DND-41 (cell line): ENCODE measurements around the gene ITGB2.

Experiments
- ATAC-seq: fragments of 200-7000 bp; cut with Tn5 transposase; 3 replicates; pipeline ENCODE4 v1.9.1; 2021; ENCODE audit warnings: low read depth; ENCODE audit not compliant: insufficient read depth
- DNase-seq: peaks from one replicate; pipeline ENCODE4 v3.0.0-alpha.2; 2020
- H2AFZ ChIP-seq: 2 replicates; pipeline ENCODE4 v1.6.0; 2012; ENCODE audit warnings: low read depth, low read length
- H3K27ac ChIP-seq: 2 replicates; pipeline ENCODE4 v1.5.1; 2012; ENCODE audit warnings: low read length, inconsistent platforms
- H3K27me3 ChIP-seq: fragments of 200-600 bp; sonication (generic); 2 replicates; pipeline ENCODE4 v1.6.0; 2012; ENCODE audit warnings: low read length, mild to moderate bottlenecking, inconsistent platforms; ENCODE audit not compliant: insufficient read depth, poor library complexity
- H3K36me3 ChIP-seq: 2 replicates; pipeline ENCODE4 v1.5.1; 2012; ENCODE audit warnings: low read length, inconsistent platforms; ENCODE audit not compliant: insufficient read depth
- H3K4me1 ChIP-seq: 2 replicates; pipeline ENCODE4 v1.5.1; 2012; ENCODE audit warnings: mild to moderate bottlenecking, low read length; ENCODE audit not compliant: insufficient read depth
- H3K4me2 ChIP-seq: 2 replicates; pipeline ENCODE4 v1.6.0; 2012; ENCODE audit warnings: mild to moderate bottlenecking, moderate library complexity, low read length, inconsistent platforms; ENCODE audit not compliant: insufficient read depth
- H3K4me3 ChIP-seq, 2 experiments: fragments of 200-600 bp in 1 of 2; shearing (Covaris generic) in 1 of 2; 2 replicates each; pipeline ENCODE4 v1.5.1; 2012 to 2016; ENCODE audit warnings: inconsistent platforms in 2 of 2, low read length in 2 of 2, mild to moderate bottlenecking in 2 of 2, low read depth in 1 of 2, moderate library complexity in 1 of 2
- H3K79me2 ChIP-seq: 2 replicates; pipeline ENCODE4 v1.6.0; 2012; ENCODE audit warnings: low read length, inconsistent platforms; ENCODE audit not compliant: insufficient read depth
- H3K9ac ChIP-seq: 2 replicates; pipeline ENCODE4 v1.6.0; 2012; ENCODE audit warnings: low read depth, mild to moderate bottlenecking, inconsistent platforms, low read length, moderate library complexity
- H3K9me3 ChIP-seq: 2 replicates; pipeline ENCODE4 v1.5.1; 2012; ENCODE audit warnings: low read length, moderate library complexity, mild to moderate bottlenecking, inconsistent platforms; ENCODE audit not compliant: insufficient read depth, severe bottlenecking
- H4K20me1 ChIP-seq: 2 replicates; pipeline ENCODE4 v1.6.0; 2012; ENCODE audit warnings: low read length; ENCODE audit not compliant: insufficient read depth
- CTCF ChIP-seq: IDR thresholded peaks from 2 replicates; pipeline ENCODE4 v1.5.1; 2012; ENCODE audit warnings: borderline replicate concordance, low read length, moderate library complexity, mild to moderate bottlenecking; ENCODE audit not compliant: poor library complexity, severe bottlenecking; ENCODE audit errors: extremely low read depth
- EZH2 ChIP-seq: IDR thresholded peaks from 3 replicates; pipeline ENCODE4 v1.6.1; 2012; ENCODE audit warnings: borderline replicate concordance, low read depth, mild to moderate bottlenecking, moderate library complexity, low read length, inconsistent platforms; ENCODE audit not compliant: severe bottlenecking

Gene ITGB2

GRCh38 chr21:44925378-44925755, 4.7 kb upstream of the ITGB2 start:
- Histone ChIP-seq H3K4me2 (no peak overlapping the region), H3K4me1 (peaks cover 73% of the 10 kb centered on the region), H3K36me3 (peaks cover 2% of the 10 kb centered on the region; the same call in 1 of the 2 replicates), H3K27me3 (no peaks in the 10 kb centered on the region), H2AFZ (no peak overlapping the region), H3K9ac (no peak overlapping the region), H3K79me2 (peaks cover 9% of the 10 kb centered on the region), H4K20me1 (no peaks in the 10 kb centered on the region), H3K9me3 (no peaks in the 10 kb centered on the region), H3K4me3 (no peak overlapping the region), H3K27ac (peak overlapping the region; percentile 51)
- TF ChIP-seq CTCF = no peak
- TF ChIP-seq EZH2 = no peak
- DNase-seq (no peak), ATAC-seq (no peak)

GRCh38 chr21:44924606-44925377, 4.1 kb upstream of the ITGB2 start:
- no peak for TF ChIP-seq EZH2
- peaks cover 8% of the 10 kb centered on the region; the same call in 1 of the 2 replicates for H3K36me3 ChIP-seq
- H3K4me2 ChIP-seq = no peak overlapping the region
- no peak overlapping the region for H3K9ac ChIP-seq
- no peaks in the 10 kb centered on the region for H4K20me1 ChIP-seq
- no peak overlapping the region for H2AFZ ChIP-seq
- H3K4me1 ChIP-seq = peaks cover 72% of the 10 kb centered on the region
- H3K27me3 ChIP-seq = no peaks in the 10 kb centered on the region
- no peaks in the 10 kb centered on the region for H3K9me3 ChIP-seq
- no peak for DNase-seq
- no peak for ATAC-seq
- H3K79me2 ChIP-seq = peaks cover 14% of the 10 kb centered on the region
- H3K4me3 ChIP-seq = no peak overlapping the region
- peak overlapping the region; percentile 51 for H3K27ac ChIP-seq

- Histone ChIP-seq H3K9ac (no peak overlapping the region), H3K36me3 (peaks cover 10% of the 10 kb centered on the region; the same call in 1 of the 2 replicates), H3K9me3 (no peaks in the 10 kb centered on the region), H3K79me2 (peaks cover 26% of the 10 kb centered on the region), H3K4me2 (no peak overlapping the region), H3K27me3 (no peaks in the 10 kb centered on the region), H4K20me1 (peaks cover 6% of the 10 kb centered on the region), H2AFZ (no peak overlapping the region), H3K27ac (no peak overlapping the region), H3K4me1 (peaks cover 71% of the 10 kb centered on the region), H3K4me3 (no peak overlapping the region)
- DNase-seq (no peak), ATAC-seq (no peak)
- TF ChIP-seq EZH2 (no peak), CTCF (no peak)
Measured at GRCh38 chr21:44923480-44924084, 2.9 kb upstream of the ITGB2 start.

GRCh38 chr21:44921928-44922327, 1.2 kb upstream of the ITGB2 start:
- peaks cover 17% of the 10 kb centered on the region for H4K20me1 ChIP-seq
- TF ChIP-seq EZH2 (no peak), CTCF (no peak)
- H3K9ac ChIP-seq = no peak overlapping the region
- H3K4me3 ChIP-seq = no peak overlapping the region; a peak in 1 of 4 replicates
- no peak overlapping the region for H3K27ac ChIP-seq
- DNase-seq = no peak
- H3K36me3 ChIP-seq = peaks cover 23% of the 10 kb centered on the region
- peaks cover 39% of the 10 kb centered on the region for H3K79me2 ChIP-seq
- H2AFZ ChIP-seq = no peak overlapping the region
- no peak overlapping the region for H3K4me2 ChIP-seq
- no peaks in the 10 kb centered on the region for H3K9me3 ChIP-seq
- peaks cover 67% of the 10 kb centered on the region for H3K4me1 ChIP-seq
- ATAC-seq = no peak
- no peaks in the 10 kb centered on the region for H3K27me3 ChIP-seq
